Renal cortical epithelial cell (primary cell): ENCODE data around the gene SUMF1. TPM values are rescaled to one million over a fixed set of nuclear protein-coding genes. Genes with fewer than 3 reads are reported as not detected.

Source experiments
- DNase-seq: peaks from one replicate; pipeline ENCODE4 v3.0.0-alpha.2; 2011; ENCODE audit warnings: low read depth
- total RNA-seq: library from RNA; depleted of rRNA; stranded (reverse); fragments of >200 nt; gene quantifications from 2 replicates; pipeline ENCODE4 v1.2.3, GENCODE V29; 2014

Gene SUMF1
- 94.0 and 121 TPM in 2 replicates for total RNA-seq

- peak; percentile 70 for DNase-seq
Measured at GRCh38 chr3:4466741-4467521, at the start of gene SUMF1. TSS of gene SUMF1 (minus strand) at chr3:4467269. CDS start at chr3:4467245, 24 bp downstream.

DNA sequence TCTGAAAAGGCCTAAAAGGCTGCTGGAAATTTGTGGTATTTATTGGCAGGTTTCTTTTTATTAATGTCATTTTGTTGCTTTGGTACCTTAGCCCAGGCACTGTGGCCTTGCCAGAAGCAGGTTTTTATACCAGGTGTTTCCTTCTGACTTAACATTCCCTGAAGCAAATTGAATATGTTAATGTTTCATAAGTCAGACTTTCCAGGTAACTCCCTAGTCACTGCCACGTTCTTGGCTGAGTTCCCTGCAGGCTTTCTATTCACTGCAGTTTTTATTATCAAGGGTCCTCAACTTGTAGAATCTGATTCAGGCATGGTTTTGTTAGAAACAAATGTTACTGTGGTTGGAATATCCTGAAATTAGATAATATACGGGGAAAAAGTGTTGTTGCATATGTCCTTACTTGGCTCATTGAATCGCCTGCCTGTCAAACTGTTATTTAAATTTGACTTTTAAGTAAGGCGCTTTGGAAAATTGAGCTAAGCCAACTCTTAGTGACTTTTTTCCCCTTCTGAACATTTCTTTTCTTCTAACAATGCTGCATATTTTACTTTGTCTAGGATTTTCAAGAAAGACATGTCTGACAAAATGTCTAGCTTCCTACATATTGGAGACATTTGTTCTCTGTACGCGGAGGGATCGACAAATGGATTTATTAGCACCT lies 49.0 kb upstream of the SUMF1 start:
- DNase-seq: peak; percentile 48

DNA sequence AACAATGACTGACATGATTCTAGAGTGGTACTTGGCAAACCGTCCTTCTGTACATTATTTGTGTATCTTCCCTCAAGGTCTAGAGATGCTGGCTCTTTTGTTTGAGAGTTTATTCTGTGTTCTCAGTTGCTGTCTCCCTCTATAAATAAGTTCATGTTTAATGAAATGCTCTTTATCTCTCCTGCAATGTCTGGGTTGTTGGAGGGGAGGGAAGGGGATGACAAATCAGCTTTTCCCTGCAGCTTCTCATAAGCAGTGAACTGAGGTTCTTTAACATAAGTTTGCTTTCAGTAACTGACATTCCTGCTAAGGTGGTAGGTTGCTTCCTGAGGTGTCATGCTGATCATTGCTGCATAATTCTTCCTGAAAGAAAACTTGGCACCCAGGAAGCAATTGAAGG lies 47.8 kb upstream of the SUMF1 start:
- DNase-seq: no peak

- no peak for DNase-seq
Measured at GRCh38 chr3:4514321-4514720, 47.3 kb upstream of the SUMF1 start.

- no peak for DNase-seq
Measured at GRCh38 chr3:4512895-4513616, 46.0 kb upstream of the SUMF1 start.

DNA sequence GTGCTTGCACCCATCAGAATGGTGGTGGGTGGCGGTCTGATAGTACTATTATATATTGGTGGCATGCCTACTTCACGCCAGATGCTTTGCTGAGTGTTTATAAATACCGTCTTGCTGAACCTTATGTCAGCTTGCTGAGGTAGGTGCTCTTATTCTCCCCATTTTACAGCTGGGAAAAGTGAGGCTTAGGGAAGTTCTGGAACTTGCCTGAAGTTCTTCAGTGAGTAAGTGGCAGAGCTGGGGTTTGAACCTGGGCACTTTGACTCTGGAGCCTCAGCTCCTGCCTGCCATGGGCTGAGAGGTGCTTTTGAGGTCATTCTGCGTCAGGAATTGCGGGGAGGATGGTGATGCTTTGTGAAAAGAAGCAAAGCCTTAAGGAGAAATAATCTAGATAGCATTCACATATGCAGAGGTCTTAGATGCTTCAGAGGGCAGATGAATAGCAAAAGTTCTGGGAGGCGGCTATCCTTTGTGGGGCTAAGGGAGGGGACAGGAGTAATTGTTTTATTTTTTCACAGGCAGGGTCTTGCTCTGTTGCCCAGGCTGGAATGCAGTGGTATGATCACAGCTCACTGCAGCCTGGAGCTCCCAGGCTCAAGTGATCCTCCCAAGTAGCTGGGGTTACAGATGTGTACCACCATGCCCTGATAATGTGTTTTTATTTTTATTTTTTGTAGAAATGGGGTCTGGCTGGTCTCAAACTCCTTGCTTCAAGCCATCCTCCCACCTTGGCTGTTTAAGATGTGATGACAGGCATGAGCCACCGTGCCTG lies 44.6 kb upstream of the SUMF1 start:
- no peak for DNase-seq

- DNase-seq: no peak
Measured at GRCh38 chr3:4509983-4510755, 43.1 kb upstream of the SUMF1 start.

GRCh38 chr3:4509043-4509442 lies 42.0 kb upstream of the SUMF1 start:
- no peak for DNase-seq

DNA sequence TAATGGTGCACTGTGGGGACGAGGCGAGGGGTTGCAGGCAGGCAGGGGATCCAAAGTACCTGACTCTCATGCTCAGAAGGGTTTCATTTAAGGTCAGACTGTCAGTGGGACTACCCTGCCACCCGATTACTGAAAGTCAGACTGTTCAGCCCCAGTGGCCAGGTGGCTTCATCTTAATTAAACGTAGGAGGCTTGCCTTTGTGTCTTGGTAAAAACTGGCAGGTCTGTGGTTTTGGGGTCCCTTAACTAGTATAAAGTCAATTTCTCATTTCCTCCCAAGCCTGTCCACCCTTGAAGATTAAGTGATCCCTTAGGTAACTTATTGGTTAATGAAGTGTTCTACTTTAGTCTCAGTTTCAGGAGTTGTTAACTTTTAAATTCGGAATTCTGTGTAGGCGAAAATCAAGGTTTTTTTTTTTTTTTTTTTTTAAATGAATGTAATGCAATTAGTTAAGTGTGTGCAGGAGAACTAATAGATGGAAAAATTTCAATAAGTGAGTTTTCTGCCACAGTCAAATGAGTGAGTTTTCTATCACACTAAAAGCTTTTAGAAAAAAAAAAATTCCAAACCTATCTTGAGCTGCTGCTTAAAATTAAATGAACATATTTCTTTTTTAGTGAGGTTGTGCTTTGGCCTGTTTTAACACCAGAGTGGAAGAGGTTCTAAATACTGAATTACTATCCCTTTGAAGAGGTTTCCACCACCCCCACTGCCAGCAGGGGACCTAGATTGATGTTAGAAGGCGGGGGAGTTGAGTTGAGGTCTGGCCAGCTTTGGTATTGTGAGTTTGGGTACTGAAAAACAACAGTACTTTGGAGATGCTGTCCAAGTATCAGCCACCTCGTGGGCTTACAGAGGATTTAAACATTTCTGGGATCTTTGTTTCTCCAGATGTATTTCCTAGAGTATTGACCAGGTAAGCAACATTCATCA lies 41.2 kb upstream of the SUMF1 start:
- no peak for DNase-seq

DNA sequence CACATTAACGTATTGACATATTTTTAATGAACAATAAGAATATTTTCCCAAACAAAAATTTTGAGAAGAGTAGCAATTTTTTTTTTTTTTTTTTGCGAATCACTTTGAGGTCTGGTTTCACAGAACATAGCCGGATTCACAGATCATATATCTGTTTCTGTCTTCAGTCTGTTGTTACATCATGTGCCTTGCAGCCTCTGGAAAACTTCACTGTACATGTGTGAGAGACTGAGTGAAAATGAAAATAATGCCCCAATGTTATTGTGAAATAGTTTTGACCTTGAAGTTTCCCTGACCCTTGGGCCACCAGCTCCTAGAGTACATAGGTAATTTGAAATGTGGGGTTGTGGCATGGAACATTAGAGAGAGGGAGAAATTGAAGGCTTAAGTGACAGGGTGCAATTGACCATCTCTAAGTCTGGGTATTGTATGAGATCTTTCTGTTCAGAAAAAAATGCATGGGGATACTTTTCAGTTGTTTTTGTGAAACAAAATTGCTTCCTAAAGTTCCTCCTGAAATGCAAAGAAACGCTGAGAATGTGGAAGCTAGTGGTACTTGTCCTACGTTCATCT lies 40.0 kb upstream of the SUMF1 start:
- no peak for DNase-seq

- DNase-seq: no peak
Measured at GRCh38 chr3:4506559-4507023, 39.5 kb upstream of the SUMF1 start.

- DNase-seq: no peak
Measured at GRCh38 chr3:4505688-4506558, 38.9 kb upstream of the SUMF1 start.

DNA sequence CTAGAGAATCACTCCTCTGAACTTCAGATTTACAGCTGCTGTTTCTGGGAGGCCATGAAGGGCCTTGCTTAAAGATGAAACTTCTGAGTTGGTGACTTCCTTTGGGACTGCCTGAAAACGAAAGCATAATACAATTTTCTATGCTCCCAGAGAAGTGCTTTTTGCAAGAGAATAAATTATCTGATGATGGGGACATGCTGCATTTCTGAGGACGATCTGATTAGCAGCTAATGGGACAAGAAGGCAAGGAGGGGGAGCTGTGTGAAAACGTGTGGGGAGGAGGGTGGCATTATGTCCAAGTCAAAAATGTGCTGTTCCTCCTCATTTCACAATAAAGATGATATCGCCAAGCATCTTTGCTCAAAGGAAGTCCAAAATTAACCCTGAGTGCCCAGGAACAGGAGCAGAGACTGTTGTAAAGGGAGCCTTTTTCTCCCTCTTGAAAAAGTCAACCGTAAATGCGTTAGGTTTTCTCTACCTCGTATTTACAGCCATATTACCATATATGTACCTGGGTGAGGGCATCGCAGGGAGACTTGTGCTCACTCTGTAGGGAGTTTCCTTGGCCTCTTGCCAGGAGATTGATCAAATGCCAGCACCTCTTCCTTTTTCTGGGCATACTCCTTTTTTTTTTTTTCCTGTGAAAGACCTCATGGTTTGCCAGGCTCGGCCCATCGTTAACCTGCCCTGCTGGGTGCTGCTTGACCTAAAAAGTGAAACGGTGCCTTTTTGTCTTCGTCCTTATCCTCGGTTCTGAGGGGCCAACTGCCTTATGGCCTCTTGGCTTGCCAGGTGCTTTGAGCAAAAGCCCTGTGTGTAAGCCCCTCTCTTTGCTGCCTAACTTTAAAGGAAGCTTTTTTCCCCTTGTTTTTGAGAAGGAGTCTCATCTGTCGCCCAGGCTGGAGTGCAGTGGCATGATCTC lies 37.5 kb upstream of the SUMF1 start:
- DNase-seq: peak; percentile 31

- DNase-seq: no peak
Measured at GRCh38 chr3:4503050-4503449, 36.0 kb upstream of the SUMF1 start.

- no peak for DNase-seq
Measured at GRCh38 chr3:4501927-4502326, 34.9 kb upstream of the SUMF1 start.

- DNase-seq: peak; percentile 18
Measured at GRCh38 chr3:4501437-4501836, 34.4 kb upstream of the SUMF1 start.

DNA sequence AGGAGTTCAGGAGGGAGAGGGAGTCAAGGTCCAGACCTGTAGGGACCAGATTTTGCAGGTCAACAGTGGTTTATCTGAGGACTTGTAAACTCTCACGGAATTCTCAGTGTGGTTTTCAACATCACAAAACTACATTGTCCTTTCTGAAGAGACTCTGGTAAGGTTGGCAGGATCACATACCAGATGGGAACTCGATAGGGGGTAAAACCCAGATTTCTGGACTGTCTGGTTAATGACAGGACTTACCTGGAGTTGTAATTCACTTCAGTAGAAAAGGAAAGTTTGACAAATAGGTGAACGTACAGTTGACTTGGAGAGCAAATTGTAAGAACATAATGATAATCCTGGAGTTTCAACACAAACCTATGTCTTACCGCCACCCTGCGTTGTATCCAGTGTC lies 31.4 kb upstream of the SUMF1 start:
- no peak for DNase-seq
